HG03457 (cell line): Measurements from ENCODE around the gene ASB16.

Source experiments
- ATAC-seq: cut with Tn5 transposase; IDR thresholded peaks from one replicate; pipeline ENCODE4 v1.9.1; 2021; ENCODE audit warnings: moderate number of reproducible peaks; ENCODE audit not compliant: unreplicated experiment

The ASB16 gene

GRCh38 chr17:44221862-44222111 is 51.3 kb downstream of the ASB16 start:
- ATAC-seq = no peak

- ATAC-seq = no peak
These were observed 51.8 kb downstream of the ASB16 start for GRCh38 chr17:44222112-44222869.

- ATAC-seq = no peak
These were observed 53.1 kb downstream of the ASB16 start for GRCh38 chr17:44223541-44224071.
